K562 (cell line): ENCODE results near the gene PCCA. TPM values are rescaled to one million over a fixed set of nuclear protein-coding genes. Genes with fewer than 3 reads are reported as not detected.

ENCODE experiments used
- ATAC-seq: fragments of 200-7000 bp; cut with Tn5 transposase; 3 replicates; pipeline ENCODE4 v1.9.1; 2020; ENCODE audit warnings: moderate library complexity
- BruUV-seq: library from RNA; stranded (reverse); fragments of 400-500 nt; replicated peaks from 2 replicates; lab custom pipeline; 2021; lab: Mats Ljungman, UMichigan
- CTCF ChIA-PET: fragments of 300-600 bp; formaldehyde crosslinking; extraction: SDS; loops from one replicate; lab custom pipeline; 2021; ENCODE audit warnings: low intra/inter-chr PET ratio; lab: Yijun Ruan, JAX
- POLR2A ChIA-PET: fragments of 300-600, 350-650 bp; sonication (Branson Sonifier 250); formaldehyde crosslinking; extraction: SDS; loops from one replicate; lab custom pipeline; 2021; ENCODE audit warnings: antibody characterized with exemption, inconsistent platforms; lab: Yijun Ruan, JAX
- DNase-seq, 4 experiments: peaks; one replicate each; pipeline versions ENCODE4 v3.0.0 to v3.0.0-alpha.2; 2011 to 2018; ENCODE audit warnings: low spot score in 3 of 4, mixed read lengths in 3 of 4; ENCODE audit errors: extremely low read depth in 1 of 4
- FAIRE-seq: peaks from 2 replicates; lab custom pipeline; 2011; peaks lifted over from hg19 to GRCh38; lab: Jason Lieb, UNC
- H2AFZ ChIP-seq: 2 replicates; pipeline ENCODE4 v1.6.0; 2011; ENCODE audit warnings: low read depth, low read length, control low read depth, inconsistent platforms
- H3K27ac ChIP-seq: fragments of 200-600 bp; 3 replicates; pipeline ENCODE4 v1.8.0; 2011; ENCODE audit warnings: low read depth, mild to moderate bottlenecking, control low read depth, inconsistent platforms, low read length, moderate library complexity, mixed read lengths; ENCODE audit errors: extremely low read depth
- H3K27me3 ChIP-seq, 2 experiments: fragments of 300-600 bp in 1 of 2; 2 replicates in 1 of 2; 3 replicates in 1 of 2; pipeline versions ENCODE4 v1.6.0 to v1.8.0; 2011; ENCODE audit warnings: inconsistent platforms in 2 of 2, low read length in 2 of 2, mild to moderate bottlenecking in 1 of 2, mixed read lengths in 1 of 2, moderate library complexity in 1 of 2; ENCODE audit not compliant: control insufficient read depth in 2 of 2, insufficient read depth in 2 of 2
- H3K36me3 ChIP-seq: fragments of 300-600 bp; 3 replicates; pipeline ENCODE4 v1.8.0; 2011; ENCODE audit warnings: mild to moderate bottlenecking, low read length, inconsistent platforms; ENCODE audit not compliant: control insufficient read depth, insufficient read depth
- H3K4me1 ChIP-seq, 2 experiments: fragments of 200-600 bp in 1 of 2; replicated peaks in 1 of 2; 2 replicates in 1 of 2; 3 replicates in 1 of 2; pipeline versions ENCODE4 v1.5.1 to v1.8.0; 2011; ENCODE audit warnings: inconsistent platforms in 2 of 2, low read length in 2 of 2, mild to moderate bottlenecking in 1 of 2, mixed read lengths in 1 of 2, moderate library complexity in 1 of 2; ENCODE audit not compliant: control insufficient read depth in 2 of 2, insufficient read depth in 2 of 2
- H3K4me2 ChIP-seq: 2 replicates; pipeline ENCODE4 v1.6.1; 2011; ENCODE audit warnings: low read length, control low read depth, inconsistent platforms, mixed read lengths; ENCODE audit not compliant: insufficient read depth
- H3K4me3 ChIP-seq: fragments of 200-600 bp; sonication (generic), shearing (Covaris generic); 2 replicates; pipeline ENCODE4 v1.5.1; 2016; ENCODE audit warnings: control low read depth, inconsistent platforms
- H3K79me2 ChIP-seq: fragments of 200-600 bp; 3 replicates; pipeline ENCODE4 v1.8.0; 2011; ENCODE audit warnings: low read length, inconsistent platforms; ENCODE audit not compliant: control insufficient read depth, insufficient read depth
- H3K9ac ChIP-seq, 2 experiments: 2 replicates each; pipeline versions ENCODE4 v1.6.0 to v1.6.1; 2011; ENCODE audit warnings: low read depth in 2 of 2, low read length in 2 of 2, control low read depth in 1 of 2, inconsistent platforms in 1 of 2, mild to moderate bottlenecking in 1 of 2, mixed read lengths in 1 of 2; ENCODE audit not compliant: insufficient read depth in 1 of 2
- H3K9me1 ChIP-seq: one replicate; pipeline ENCODE4 v1.6.0; 2011; ENCODE audit warnings: inconsistent platforms, mild to moderate bottlenecking, low read length, moderate library complexity; ENCODE audit not compliant: control insufficient read depth, insufficient read depth
- H3K9me3 ChIP-seq: replicated peaks from 2 replicates; pipeline ENCODE4 v1.5.1; 2011; ENCODE audit warnings: low read depth, low read length, inconsistent platforms; ENCODE audit not compliant: control insufficient read depth, insufficient read depth
- H4K20me1 ChIP-seq: replicated peaks from 2 replicates; pipeline ENCODE4 v1.6.1; 2011; ENCODE audit warnings: low read length, inconsistent platforms, mixed read lengths; ENCODE audit not compliant: control insufficient read depth, insufficient read depth
- ARHGAP35 ChIP-seq: fragments of 450-650 bp; IDR thresholded peaks from 2 replicates; pipeline ENCODE4 v1.6.1; 2018; ENCODE audit not compliant: partially characterized antibody
- CBX8 ChIP-seq: fragments of 200-600 bp; sonication (generic); IDR thresholded peaks from 2 replicates; pipeline ENCODE4 v1.6.1; 2012; ENCODE audit warnings: borderline replicate concordance, mixed run types, low read depth, mild to moderate bottlenecking, moderate library complexity, mixed read lengths, low read length, control low read depth, inconsistent platforms; ENCODE audit not compliant: poor library complexity, severe bottlenecking; ENCODE audit errors: extremely low read depth
- ETV1 ChIP-seq: fragments of 450-650 bp; conservative IDR thresholded peaks from 2 replicates; pipeline ENCODE4 v1.6.1; 2016; ENCODE audit warnings: missing genetic modification characterization, control low read depth, low read depth, missing compliant biosample characterization
- JUNB ChIP-seq: fragments of 450-650 bp; formaldehyde crosslinking; conservative IDR thresholded peaks from 2 replicates; pipeline ENCODE4 v1.4.0; 2020; ENCODE audit warnings: mild to moderate bottlenecking
- RAD21 ChIP-seq, 2 experiments: fragments of 250-450 bp in 1 of 2; fragments of 450-650 bp in 1 of 2; sonication (Bioruptor Pico) in 1 of 2; formaldehyde crosslinking in 1 of 2; IDR thresholded peaks in 1 of 2; conservative IDR thresholded peaks in 1 of 2; 2 replicates each; pipeline versions ENCODE4 v1.4.0 to v1.8.0; 2020 to 2022; ENCODE audit warnings: mild to moderate bottlenecking in 2 of 2, moderate library complexity in 1 of 2
- RBM15 ChIP-seq: fragments of 200-400 bp; formaldehyde crosslinking; IDR thresholded peaks from 2 replicates; pipeline ENCODE4 v1.6.1; 2018; ENCODE audit warnings: mild to moderate bottlenecking, low read length, moderate library complexity; ENCODE audit not compliant: insufficient read depth
- RBM25 ChIP-seq: fragments of 200-400 bp; formaldehyde crosslinking; IDR thresholded peaks from 2 replicates; pipeline ENCODE4 v1.6.1; 2018; ENCODE audit warnings: low read length, low read depth, moderate library complexity; ENCODE audit not compliant: severe bottlenecking
- ZNF324 ChIP-seq: fragments of 250-450 bp; sonication (Bioruptor Pico); IDR thresholded peaks from 2 replicates; pipeline ENCODE4 v1.4.0; 2020; ENCODE audit warnings: mild to moderate bottlenecking
- WGBS: fragments of 100-300 bp; shearing (Covaris generic); methylation state at CpG from one replicate; pipeline ENCODE4 v1.1.6; 2016; ENCODE audit warnings: low coverage, mixed read lengths; ENCODE audit not compliant: insufficient coverage; ENCODE audit errors: missing lambda C conversion rate; 5-methylcytosine and 5-hydroxymethylcytosine counted together
- in situ Hi-C: fragments of 300-500 bp; cut with MboI; formaldehyde crosslinking; loops from 4 replicates; pipeline ENCODE4 v1.15.0; 2018; ENCODE audit warnings: inconsistent platforms, mixed read lengths
- intact Hi-C: fragments of 100-400 bp; cut with micrococcal nuclease; formaldehyde crosslinking; loops from 2 replicates; pipeline ENCODE4 v1.14.2; 2022
- polyA plus RNA-seq, 8 experiments: library from polyadenylated mRNA; depleted of rRNA in 4 of 8; stranded (reverse) in 5 of 8; unstranded in 3 of 8; fragments of >200 nt; fragmentation: Nextera tagmentation in 2 of 8; fragmentation: Illumina TruSeq in 1 of 8; extraction: Ambion mirVana in 2 of 8; extraction: Trizol in 1 of 8; gene quantifications; 2 replicates each; pipeline versions ENCODE4 v1.2.1 to v1.2.3, GENCODE V29; 2011 to 2014; ENCODE audit warnings: inconsistent platforms in 1 of 8, missing spikeins in 1 of 8
- total RNA-seq, 7 experiments: library from RNA; depleted of rRNA in 6 of 7; stranded (reverse); fragments of >200 nt in 6 of 7; fragmentation: Illumina TruSeq in 2 of 7; extraction: Trizol in 2 of 7; gene quantifications; 2 replicates each; pipeline versions ENCODE4 v1.2.1 to v1.2.3, GENCODE V29; 2011 to 2021; ENCODE audit warnings: low replicate concordance in 1 of 7
- TF ChIP-seq, protein P1 (sequence below), 2 experiments: IDR thresholded peaks in 1 of 2; conservative IDR thresholded peaks in 1 of 2; 2 replicates each; pipeline ENCODE4 v1.6.1; 2016; ENCODE audit warnings: low read depth in 2 of 2, mild to moderate bottlenecking in 1 of 2, missing compliant biosample characterization in 1 of 2, missing genetic modification characterization in 1 of 2, moderate library complexity in 1 of 2

The PCCA gene
- total and polyA plus RNA-seq, 9 of the 15 experiments (the other 6 are each of a cell fraction or from before 2014, with no cell fraction given) = 5.2 to 14.1 (median 9.7) TPM

DNA sequence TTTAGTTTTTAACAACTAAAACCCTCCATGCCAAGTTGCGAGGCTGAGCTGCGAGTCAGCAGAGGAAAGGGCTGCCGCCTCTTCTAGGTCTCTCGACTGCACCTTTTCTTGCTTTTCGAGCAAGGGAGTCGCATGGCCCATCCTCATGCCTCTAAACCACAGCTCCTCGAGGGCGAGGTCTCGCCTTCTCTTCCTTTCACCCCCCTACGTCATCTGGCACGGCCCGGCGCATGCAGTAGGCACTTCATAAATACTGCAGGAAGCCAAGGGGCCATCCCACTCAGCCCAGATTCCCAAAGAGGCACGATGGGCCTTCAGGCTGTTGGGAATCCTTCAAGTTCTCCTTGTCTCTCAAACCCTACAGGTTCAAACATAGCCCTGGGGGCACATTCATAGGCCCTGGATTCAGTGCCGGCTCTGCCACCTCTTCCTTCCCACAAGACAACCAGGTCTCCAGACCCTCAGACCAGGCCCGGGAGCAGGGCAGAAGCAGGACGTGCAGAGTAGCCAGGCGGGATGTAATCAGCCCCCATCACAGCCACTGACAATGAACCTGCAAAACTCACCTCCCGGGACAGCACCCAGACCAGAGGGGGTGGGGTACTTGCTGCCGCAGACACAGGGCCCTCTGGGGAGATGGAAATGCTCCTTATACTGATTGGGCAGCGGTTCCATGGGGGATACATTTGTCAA is 458.0 kb downstream of the PCCA start (continued):
- no peak for TF ChIP-seq RBM15
- TF ChIP-seq, protein P1, sequence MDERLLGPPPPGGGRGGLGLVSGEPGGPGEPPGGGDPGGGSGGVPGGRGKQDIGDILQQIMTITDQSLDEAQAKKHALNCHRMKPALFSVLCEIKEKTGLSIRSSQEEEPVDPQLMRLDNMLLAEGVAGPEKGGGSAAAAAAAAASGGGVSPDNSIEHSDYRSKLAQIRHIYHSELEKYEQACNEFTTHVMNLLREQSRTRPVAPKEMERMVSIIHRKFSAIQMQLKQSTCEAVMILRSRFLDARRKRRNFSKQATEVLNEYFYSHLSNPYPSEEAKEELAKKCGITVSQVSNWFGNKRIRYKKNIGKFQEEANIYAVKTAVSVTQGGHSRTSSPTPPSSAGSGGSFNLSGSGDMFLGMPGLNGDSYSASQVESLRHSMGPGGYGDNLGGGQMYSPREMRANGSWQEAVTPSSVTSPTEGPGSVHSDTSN (CRISPR knock-in tag; IDR thresholded peaks at IDR 0.05; ENCODE audit: low read depth) = no peak
- TF ChIP-seq, protein P1 (tag; conservative IDR thresholded peaks at IDR 0.05; ENCODE audit: low read depth) = no peak

DNA sequence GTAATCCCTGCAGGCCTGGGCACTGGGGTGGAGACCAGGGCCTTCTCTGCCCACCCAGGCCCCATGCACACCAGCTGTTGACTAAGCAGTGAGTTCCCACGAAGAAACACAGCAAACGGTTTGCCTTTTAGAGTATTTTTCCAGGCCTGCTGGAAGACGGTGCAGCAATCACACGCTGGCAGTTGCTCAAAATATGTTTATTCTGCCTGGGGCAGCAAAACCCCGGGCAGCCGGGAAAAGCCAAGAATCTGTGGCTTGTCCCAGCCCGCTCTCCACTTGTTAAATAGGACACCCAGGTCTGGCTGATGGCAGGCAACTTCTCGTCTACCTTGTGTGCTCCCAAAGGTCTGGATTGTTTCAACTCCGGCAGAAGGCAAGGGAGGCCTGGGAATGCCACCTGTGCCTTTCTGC is 458.9 kb downstream of the PCCA start:
- FAIRE-seq (no peak), ATAC-seq (no peak), DNase-seq (no peak)
- 41% methylated on average over 9 of the region's 9 CpGs for WGBS
- Histone ChIP-seq H3K4me3 (no peak overlapping the region), H3K9me1 (no peaks in the 10 kb centered on the region), H3K9ac (no peak overlapping the region), H3K36me3 (no peaks in the 10 kb centered on the region), H4K20me1 (no peaks in the 10 kb centered on the region), H3K4me1 (peaks cover 0 to 3% of the 10 kb centered on the region in 2 experiments; a peak in 1 of 5 replicates), H2AFZ (no peak overlapping the region), H3K4me2 (no peak overlapping the region), H3K9me3 (no peaks in the 10 kb centered on the region), H3K27ac (no peak overlapping the region), H3K79me2 (no peaks in the 10 kb centered on the region), H3K27me3 (peaks cover 0 to 14% of the 10 kb centered on the region in 2 experiments; a peak in 1 of 5 replicates)
- no TSS peak for BruUV-seq
- in situ Hi-C loops (loop anchor here (25.0 kb wide), 1 partner anchor 885 kb away; no protein-coding TSS in a partner anchor), intact Hi-C loops (no loop called here)
- CTCF ChIA-PET = no interaction called here
- POLR2A ChIA-PET = no interaction called here
- no peak for TF ChIP-seq ETV1 (tag)
- TF ChIP-seq CBX8 = no peak
- no peak for TF ChIP-seq ARHGAP35
- TF ChIP-seq RBM25 = no peak
- TF ChIP-seq RAD21 (CRISPR knock-in tag; conservative IDR thresholded peaks at IDR 0.05 in 1 of 2, IDR thresholded peaks at IDR 0.05 in 1 of 2) = no peak
- no peak for TF ChIP-seq ZNF324 (CRISPR knock-in tag)
- TF ChIP-seq JUNB (CRISPR knock-in tag) = no peak
